WTC11 (cell line): Measurements from ENCODE around the gene TAPBPL. TPM values are rescaled to one million over a fixed set of nuclear protein-coding genes. Genes with fewer than 3 reads are reported as not detected.

Experiments
- ATAC-seq: fragments of 200-7000 bp; cut with Tn5 transposase; 2 replicates; pipeline ENCODE4 v1.10.0; 2021; ENCODE audit warnings: mild to moderate bottlenecking, moderate library complexity
- CTCF ChIA-PET: fragments of 300-600 bp; sonication (Branson Sonifier 250); formaldehyde crosslinking; loops from one replicate; lab custom pipeline; 2021; ENCODE audit warnings: antibody characterized with exemption; lab: Charles Lee
- POLR2A ChIA-PET: fragments of 350-600 bp; sonication (Branson Sonifier 250); formaldehyde crosslinking; loops from one replicate; lab custom pipeline; 2021; ENCODE audit warnings: antibody characterized with exemption; lab: Charles Lee
- DNase-seq: peaks from one replicate; pipeline ENCODE4 v3.0.0; 2021; ENCODE audit warnings: low spot score
- H3K27ac Mint-ChIP-seq: 2 replicates; pipeline ENCODE4 v1.8.0; 2021; ENCODE audit warnings: mixed read lengths
- H3K27me3 Mint-ChIP-seq: 2 replicates; pipeline ENCODE4 v1.8.0; 2021; ENCODE audit warnings: low read depth, mild to moderate bottlenecking, moderate library complexity, mixed read lengths
- H3K36me3 Mint-ChIP-seq: 2 replicates; pipeline ENCODE4 v1.8.0; 2021; ENCODE audit warnings: mixed read lengths
- H3K4me1 Mint-ChIP-seq: 2 replicates; pipeline ENCODE4 v1.8.0; 2022; ENCODE audit warnings: mixed read lengths
- H3K4me3 Mint-ChIP-seq: 2 replicates; pipeline ENCODE4 v1.8.0; 2021; ENCODE audit warnings: mild to moderate bottlenecking, moderate library complexity, mixed read lengths
- H3K9me3 Mint-ChIP-seq: 2 replicates; pipeline ENCODE4 v1.8.0; 2021; ENCODE audit warnings: mixed read lengths
- ARID4B ChIP-seq: sonication (generic); formaldehyde crosslinking; IDR thresholded peaks from 2 replicates; pipeline ENCODE4 v1.8.0; 2023; ENCODE audit warnings: missing genetic modification reagents, mild to moderate bottlenecking, borderline replicate concordance
- ATF2 ChIP-seq: sonication (generic); formaldehyde crosslinking; IDR thresholded peaks from 2 replicates; pipeline ENCODE4 v1.8.1; 2022; ENCODE audit warnings: low read depth, missing genetic modification reagents, borderline replicate concordance
- ELF4 ChIP-seq: sonication (generic); formaldehyde crosslinking; IDR thresholded peaks from 2 replicates; pipeline ENCODE4 v1.8.1; 2022; ENCODE audit warnings: low read depth, mild to moderate bottlenecking, moderate library complexity, missing genetic modification reagents
- GABPB1 ChIP-seq: sonication (generic); formaldehyde crosslinking; IDR thresholded peaks from 2 replicates; pipeline ENCODE4 v1.8.1; 2023; ENCODE audit warnings: mild to moderate bottlenecking, missing genetic modification reagents
- IRF2 ChIP-seq: sonication (generic); formaldehyde crosslinking; IDR thresholded peaks from 2 replicates; pipeline ENCODE4 v1.8.0; 2022; ENCODE audit warnings: low read depth, missing genetic modification reagents, borderline replicate concordance
- JUN ChIP-seq: sonication (generic); formaldehyde crosslinking; IDR thresholded peaks from 2 replicates; pipeline ENCODE4 v1.8.0; 2023; ENCODE audit warnings: mild to moderate bottlenecking, missing genetic modification reagents
- NFATC4 ChIP-seq: fragments of 250-450 bp; sonication (Bioruptor Pico); IDR thresholded peaks from 2 replicates; pipeline ENCODE4 v1.9.0; 2021; ENCODE audit warnings: mild to moderate bottlenecking
- NFE2L1 ChIP-seq: sonication (generic); formaldehyde crosslinking; IDR thresholded peaks from 2 replicates; pipeline ENCODE4 v1.8.1; 2023; ENCODE audit warnings: missing genetic modification reagents
- OVOL2 ChIP-seq: fragments of 250-450 bp; sonication (Bioruptor Pico); IDR thresholded peaks from 2 replicates; pipeline ENCODE4 v1.9.0; 2021; ENCODE audit warnings: mild to moderate bottlenecking, borderline replicate concordance
- SOX15 ChIP-seq: fragments of 250-450 bp; sonication (Bioruptor Pico); IDR thresholded peaks from 2 replicates; pipeline ENCODE4 v1.9.0; 2021; ENCODE audit warnings: mild to moderate bottlenecking
- TEAD1 ChIP-seq: sonication (generic); formaldehyde crosslinking; IDR thresholded peaks from 2 replicates; pipeline ENCODE4 v1.8.0; 2022; ENCODE audit warnings: mild to moderate bottlenecking, missing genetic modification reagents
- TP53 ChIP-seq: sonication (generic); formaldehyde crosslinking; IDR thresholded peaks from 2 replicates; pipeline ENCODE4 v1.8.1; 2023; ENCODE audit warnings: mild to moderate bottlenecking, missing genetic modification reagents
- ZNF138 ChIP-seq: sonication (generic); formaldehyde crosslinking; conservative IDR thresholded peaks from 2 replicates; pipeline ENCODE4 v1.8.1; 2022; ENCODE audit warnings: mild to moderate bottlenecking, moderate library complexity, missing genetic modification reagents
- ZNF219 ChIP-seq: sonication (generic); formaldehyde crosslinking; IDR thresholded peaks from 2 replicates; pipeline ENCODE4 v1.8.0; 2023; ENCODE audit warnings: missing genetic modification reagents, mild to moderate bottlenecking, borderline replicate concordance
- ZNF416 ChIP-seq: fragments of 250-450 bp; sonication (Bioruptor Pico); IDR thresholded peaks from 2 replicates; pipeline ENCODE4 v1.9.0; 2021; ENCODE audit warnings: mild to moderate bottlenecking, inconsistent platforms
- ZNF423 ChIP-seq: fragments of 250-450 bp; sonication (Bioruptor Pico); IDR thresholded peaks from 2 replicates; pipeline ENCODE4 v2.1.2; 2022; ENCODE audit warnings: mild to moderate bottlenecking, moderate library complexity
- ZNF425 ChIP-seq: fragments of 250-450 bp; sonication (Bioruptor Pico); conservative IDR thresholded peaks from 2 replicates; pipeline ENCODE4 v1.9.0; 2021; ENCODE audit warnings: mild to moderate bottlenecking
- total RNA-seq: library from RNA; stranded (reverse); gene quantifications from 3 replicates; pipeline ENCODE4 v1.2.3, GENCODE V29; 2021
- TF ChIP-seq, protein P1 (sequence below): fragments of 250-450 bp; sonication (Bioruptor Pico); IDR thresholded peaks from 2 replicates; pipeline ENCODE4 v1.8.0; 2021; ENCODE audit warnings: mild to moderate bottlenecking
- TF ChIP-seq, protein P2 (sequence below): sonication (generic); formaldehyde crosslinking; IDR thresholded peaks from 2 replicates; pipeline ENCODE4 v1.8.0; 2022; ENCODE audit warnings: missing genetic modification reagents

TAPBPL gene
- total RNA-seq, 1 experiment from 2014 or later = 1.3 TPM

- H3K27ac Mint-ChIP-seq = no peak overlapping the region
- no peak overlapping the region for H3K4me3 Mint-ChIP-seq
- no peaks in the 10 kb centered on the region for H3K4me1 Mint-ChIP-seq
- POLR2A ChIA-PET = no interaction called here
- TF ChIP-seq IRF2 (CRISPR knock-in tag) (no peak), OVOL2 (no peak), ZNF219 (CRISPR knock-in tag) (no peak), ZNF425 (CRISPR knock-in tag) (no peak), JUN (CRISPR knock-in tag) (no peak)
- ATAC-seq (no peak), DNase-seq (no peak)
- no peaks in the 10 kb centered on the region for H3K9me3 Mint-ChIP-seq
- no peaks in the 10 kb centered on the region for H3K27me3 Mint-ChIP-seq
- CTCF ChIA-PET = no interaction called here
- no peaks in the 10 kb centered on the region for H3K36me3 Mint-ChIP-seq
Measured at GRCh38 chr12:6405963-6406362, 45.9 kb upstream of the TAPBPL start.

DNA sequence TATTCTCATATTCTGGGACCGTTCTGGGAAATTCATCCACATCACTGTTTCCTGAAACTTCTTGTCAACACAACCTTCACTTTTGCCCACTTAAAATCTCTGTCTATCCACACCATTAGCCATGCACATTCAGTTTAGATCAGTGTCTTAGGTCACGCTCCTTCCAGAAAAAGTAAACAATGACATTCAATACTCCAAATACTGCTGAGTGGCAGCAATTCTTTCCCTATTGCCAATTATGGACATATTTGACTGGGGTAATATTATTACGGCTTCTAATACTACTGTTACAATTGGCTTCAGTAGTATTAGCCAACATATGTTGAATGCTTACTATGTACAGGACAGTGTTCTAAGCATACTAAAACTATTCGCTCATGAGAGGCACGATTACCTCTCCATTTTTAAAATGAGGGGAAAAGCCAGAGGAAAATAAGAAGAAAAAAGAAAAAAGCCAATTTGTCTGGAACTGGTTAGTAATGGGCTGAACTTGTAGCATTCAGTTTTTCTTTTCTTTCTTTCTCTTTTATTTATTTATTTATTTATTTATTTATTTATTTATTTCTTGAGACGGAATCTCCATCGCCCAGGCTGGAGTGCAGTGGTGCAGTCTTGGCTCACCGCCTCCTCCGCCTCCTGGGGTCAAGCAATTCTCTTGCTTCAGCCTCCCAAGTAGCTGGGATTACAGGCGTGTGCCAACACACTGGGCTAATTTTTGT, 44.4 kb upstream of the TAPBPL start:
- Mint-ChIP-seq H3K27me3 (no peaks in the 10 kb centered on the region), H3K4me3 (no peak overlapping the region), H3K27ac (0 out of 2 replicates have a peak overlapping the region, but pooled peaks have one; percentile 5), H3K9me3 (no peaks in the 10 kb centered on the region)
- ATAC-seq (no peak), DNase-seq (no peak)
- TF ChIP-seq NFATC4 (no peak), JUN (CRISPR knock-in tag) (no peak), ZNF416 (CRISPR knock-in tag) (no peak)
- TF ChIP-seq, protein P1, sequence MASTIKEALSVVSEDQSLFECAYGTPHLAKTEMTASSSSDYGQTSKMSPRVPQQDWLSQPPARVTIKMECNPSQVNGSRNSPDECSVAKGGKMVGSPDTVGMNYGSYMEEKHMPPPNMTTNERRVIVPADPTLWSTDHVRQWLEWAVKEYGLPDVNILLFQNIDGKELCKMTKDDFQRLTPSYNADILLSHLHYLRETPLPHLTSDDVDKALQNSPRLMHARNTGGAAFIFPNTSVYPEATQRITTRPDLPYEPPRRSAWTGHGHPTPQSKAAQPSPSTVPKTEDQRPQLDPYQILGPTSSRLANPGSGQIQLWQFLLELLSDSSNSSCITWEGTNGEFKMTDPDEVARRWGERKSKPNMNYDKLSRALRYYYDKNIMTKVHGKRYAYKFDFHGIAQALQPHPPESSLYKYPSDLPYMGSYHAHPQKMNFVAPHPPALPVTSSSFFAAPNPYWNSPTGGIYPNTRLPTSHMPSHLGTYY = no peak
- TF ChIP-seq, all 79 proteins: peak for 0
- no peaks in the 10 kb centered on the region for H3K36me3 Mint-ChIP-seq
- ChIA-PET CTCF (no interaction called here), POLR2A (no interaction called here)
- H3K4me1 Mint-ChIP-seq = no peaks in the 10 kb centered on the region

GRCh38 chr12:6416596-6416995, 35.2 kb upstream of the TAPBPL start:
- ChIA-PET CTCF (no interaction called here), POLR2A (no interaction called here)
- Mint-ChIP-seq H3K4me3 (no peak overlapping the region), H3K36me3 (no peaks in the 10 kb centered on the region), H3K4me1 (no peaks in the 10 kb centered on the region), H3K9me3 (peaks cover 10% of the 10 kb centered on the region), H3K27me3 (no peaks in the 10 kb centered on the region; the same call in 1 of the 2 replicates), H3K27ac (no peak overlapping the region)
- ATAC-seq (no peak), DNase-seq (no peak)
- TF ChIP-seq SOX15 (CRISPR knock-in tag) (no peak), GABPB1 (CRISPR knock-in tag) (no peak), TEAD1 (CRISPR knock-in tag) (no peak), OVOL2 (no peak), ATF2 (CRISPR knock-in tag) (no peak), ZNF138 (no peak), NFE2L1 (CRISPR knock-in tag) (no peak), ELF4 (CRISPR knock-in tag) (no peak), ARID4B (CRISPR knock-in tag) (no peak), TP53 (CRISPR knock-in tag) (no peak), ZNF423 (no peak)
- TF ChIP-seq, protein P2, sequence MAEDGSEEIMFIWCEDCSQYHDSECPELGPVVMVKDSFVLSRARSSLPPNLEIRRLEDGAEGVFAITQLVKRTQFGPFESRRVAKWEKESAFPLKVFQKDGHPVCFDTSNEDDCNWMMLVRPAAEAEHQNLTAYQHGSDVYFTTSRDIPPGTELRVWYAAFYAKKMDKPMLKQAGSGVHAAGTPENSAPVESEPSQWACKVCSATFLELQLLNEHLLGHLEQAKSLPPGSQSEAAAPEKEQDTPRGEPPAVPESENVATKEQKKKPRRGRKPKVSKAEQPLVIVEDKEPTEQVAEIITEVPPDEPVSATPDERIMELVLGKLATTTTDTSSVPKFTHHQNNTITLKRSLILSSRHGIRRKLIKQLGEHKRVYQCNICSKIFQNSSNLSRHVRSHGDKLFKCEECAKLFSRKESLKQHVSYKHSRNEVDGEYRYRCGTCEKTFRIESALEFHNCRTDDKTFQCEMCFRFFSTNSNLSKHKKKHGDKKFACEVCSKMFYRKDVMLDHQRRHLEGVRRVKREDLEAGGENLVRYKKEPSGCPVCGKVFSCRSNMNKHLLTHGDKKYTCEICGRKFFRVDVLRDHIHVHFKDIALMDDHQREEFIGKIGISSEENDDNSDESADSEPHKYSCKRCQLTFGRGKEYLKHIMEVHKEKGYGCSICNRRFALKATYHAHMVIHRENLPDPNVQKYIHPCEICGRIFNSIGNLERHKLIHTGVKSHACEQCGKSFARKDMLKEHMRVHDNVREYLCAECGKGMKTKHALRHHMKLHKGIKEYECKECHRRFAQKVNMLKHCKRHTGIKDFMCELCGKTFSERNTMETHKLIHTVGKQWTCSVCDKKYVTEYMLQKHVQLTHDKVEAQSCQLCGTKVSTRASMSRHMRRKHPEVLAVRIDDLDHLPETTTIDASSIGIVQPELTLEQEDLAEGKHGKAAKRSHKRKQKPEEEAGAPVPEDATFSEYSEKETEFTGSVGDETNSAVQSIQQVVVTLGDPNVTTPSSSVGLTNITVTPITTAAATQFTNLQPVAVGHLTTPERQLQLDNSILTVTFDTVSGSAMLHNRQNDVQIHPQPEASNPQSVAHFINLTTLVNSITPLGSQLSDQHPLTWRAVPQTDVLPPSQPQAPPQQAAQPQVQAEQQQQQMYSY (CRISPR knock-in tag) = no peak
